ENCODE results near the gene MSLN.

MSLN gene

DNA sequence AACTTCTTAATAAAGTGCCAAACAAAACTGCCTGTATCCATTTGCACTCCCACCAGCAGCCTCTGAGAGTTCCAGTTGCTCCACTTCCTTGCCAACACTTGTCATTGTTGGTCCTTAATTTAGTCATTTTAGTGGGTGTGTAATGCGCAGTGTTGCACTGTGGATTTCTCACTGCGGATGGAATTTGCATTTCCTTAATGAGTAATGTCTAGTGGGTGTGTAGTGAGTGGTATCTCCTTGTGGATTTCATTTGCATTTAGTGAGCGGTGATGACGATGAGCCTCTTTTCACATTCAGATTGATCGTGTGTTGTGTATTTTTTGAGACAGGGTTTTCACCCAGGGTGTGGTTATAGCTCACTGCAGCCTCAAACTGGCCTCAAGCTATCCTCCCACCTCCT lies 4.1 kb upstream of the MSLN start:
- H3K4me2 ChIP-seq: peak overlapping the region; percentile 80; the same call in 1 of the 2 replicates
- H3K4me3 ChIP-seq: no peak overlapping the region
- H3K27ac ChIP-seq: no peak overlapping the region
- no peaks in the 10 kb centered on the region for H3K27me3 ChIP-seq
- H4K20me1 ChIP-seq: no peaks in the 10 kb centered on the region
- TF ChIP-seq Cebpa-rat (IDR thresholded peaks at IDR 0.05): no peak
- H3K4me1 ChIP-seq: peaks cover 35% of the 10 kb centered on the region
- H3K9ac ChIP-seq: no peak overlapping the region
- no peaks in the 10 kb centered on the region for H3K36me3 ChIP-seq
- no peaks in the 10 kb centered on the region for H3K9me3 ChIP-seq

DNA sequence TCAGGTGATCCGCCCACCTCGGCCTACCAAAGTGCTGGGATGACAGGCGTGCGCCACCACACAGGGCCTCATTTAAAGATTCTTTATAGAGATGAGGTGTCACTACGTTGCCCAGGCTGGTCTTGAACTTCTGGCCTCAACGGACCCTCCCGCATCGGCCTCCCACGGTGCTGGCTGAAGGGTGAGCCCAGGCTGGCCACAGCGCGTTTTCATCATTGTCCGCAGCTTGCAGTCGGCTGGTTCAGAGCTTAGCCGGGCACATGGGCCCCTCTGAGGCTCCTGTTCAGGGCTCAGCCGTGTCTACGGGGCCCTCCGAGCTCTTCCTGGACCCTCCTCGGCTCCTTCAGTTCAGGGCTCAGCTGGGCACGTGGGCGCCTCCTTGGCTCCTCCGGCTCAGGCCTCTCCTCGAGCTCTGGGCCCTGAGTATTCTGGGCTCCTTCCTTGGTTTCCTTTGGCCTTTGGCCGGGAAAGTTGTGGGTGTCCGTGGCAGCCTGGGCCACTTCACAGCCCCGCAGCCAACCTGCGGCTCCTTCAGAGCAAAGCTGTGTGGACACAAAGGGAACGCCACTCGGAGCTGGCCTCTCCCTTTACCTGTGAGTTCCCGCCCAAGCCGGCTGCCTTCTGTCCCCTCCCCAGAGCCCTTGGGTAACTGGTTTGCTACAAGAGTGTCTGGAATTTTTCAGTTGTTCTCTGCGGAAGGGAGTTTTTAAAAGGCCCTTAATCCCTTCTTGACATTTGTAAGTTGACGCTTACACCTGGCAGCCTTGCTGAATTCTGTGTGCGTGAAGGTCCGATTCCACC lies 1.2 kb upstream of the MSLN start:
- Histone ChIP-seq H3K4me1 (peaks cover 53% of the 10 kb centered on the region), H3K27ac (no peak overlapping the region), H3K4me2 (no peak overlapping the region), H3K9ac (no peak overlapping the region), H3K36me3 (no peaks in the 10 kb centered on the region), H3K9me3 (no peaks in the 10 kb centered on the region), H4K20me1 (no peaks in the 10 kb centered on the region), H3K4me3 (no peak overlapping the region), H3K27me3 (no peaks in the 10 kb centered on the region)
- TF ChIP-seq Cebpa-rat (IDR thresholded peaks at IDR 0.05): no peak

DNA sequence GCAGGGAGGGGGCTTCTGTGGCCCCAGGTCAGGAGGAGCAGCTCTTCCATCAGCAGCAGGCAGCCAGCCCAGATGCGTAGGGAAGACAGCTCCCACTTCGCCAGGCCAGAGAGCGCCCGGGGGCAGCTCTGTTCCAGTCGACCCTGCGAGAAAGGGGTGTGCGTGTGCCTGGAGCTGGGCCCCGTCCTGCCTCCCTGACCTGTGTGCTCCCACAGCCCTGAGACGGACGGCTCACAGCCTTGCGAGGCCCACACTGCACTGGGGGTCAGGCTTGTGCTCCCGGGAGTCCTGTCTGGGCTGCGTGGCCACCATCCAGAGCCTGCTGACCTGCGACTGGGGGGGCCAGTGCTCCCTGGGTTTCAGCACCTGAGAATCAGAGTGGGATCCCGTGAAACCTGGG lies 469 bp upstream of the MSLN start:
- Histone ChIP-seq H3K4me3 (no peak overlapping the region), H3K36me3 (no peaks in the 10 kb centered on the region), H3K4me2 (no peak overlapping the region), H3K9ac (no peak overlapping the region), H3K4me1 (peaks cover 47% of the 10 kb centered on the region), H3K27ac (no peak overlapping the region), H3K9me3 (no peaks in the 10 kb centered on the region), H4K20me1 (no peaks in the 10 kb centered on the region), H3K27me3 (no peaks in the 10 kb centered on the region)
- TF ChIP-seq Cebpa-rat (IDR thresholded peaks at IDR 0.05): no peak

DNA sequence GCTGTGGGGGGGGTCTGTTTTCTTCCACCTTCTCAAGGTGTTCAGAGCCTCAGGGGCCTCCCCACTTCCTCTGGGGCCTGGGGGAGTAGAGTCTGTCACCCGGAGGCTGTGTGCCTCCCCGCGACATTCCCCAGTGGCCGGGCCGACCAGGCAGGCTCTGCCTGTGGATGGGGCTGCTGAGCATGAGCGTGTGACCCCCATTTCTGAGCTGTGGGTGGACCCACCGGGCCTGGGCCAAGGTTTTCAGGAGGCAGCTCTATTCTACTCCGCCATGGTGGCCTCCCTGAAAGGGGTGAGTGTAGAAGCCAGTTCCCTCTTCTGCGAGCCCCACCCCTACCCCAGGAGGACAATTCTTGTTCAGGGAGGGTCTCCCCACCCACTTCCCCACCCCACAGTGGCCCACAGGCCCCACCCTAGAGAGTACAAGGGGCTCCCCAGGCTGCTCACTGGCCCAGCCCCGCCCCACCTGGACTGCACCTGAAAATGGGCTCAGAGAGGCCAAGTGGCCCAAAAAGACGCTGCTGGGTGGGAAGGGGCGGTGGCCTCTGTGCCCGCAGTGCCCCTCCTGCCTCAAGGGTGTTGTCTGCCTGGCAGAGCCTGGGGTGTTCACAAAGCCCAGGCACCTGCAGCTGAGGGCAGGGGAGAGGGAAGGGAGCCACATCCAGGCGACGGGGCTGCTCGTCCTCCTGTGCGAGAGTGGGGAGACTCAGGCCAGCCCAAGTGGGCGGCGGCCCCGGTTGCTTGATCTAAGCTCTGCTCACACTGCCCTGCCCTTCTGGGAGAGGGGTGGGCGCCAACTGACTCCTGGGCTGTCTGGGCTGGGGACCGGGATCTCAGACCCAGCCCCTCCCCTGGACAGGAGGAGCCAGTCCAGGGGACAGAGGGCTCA lies 1.3 kb downstream of the MSLN start:
- Histone ChIP-seq H3K27me3 (no peaks in the 10 kb centered on the region), H3K4me3 (no peak overlapping the region), H3K36me3 (no peaks in the 10 kb centered on the region), H4K20me1 (no peaks in the 10 kb centered on the region), H3K27ac (no peak overlapping the region), H3K9ac (no peak overlapping the region), H3K4me1 (peaks cover 43% of the 10 kb centered on the region), H3K9me3 (no peaks in the 10 kb centered on the region), H3K4me2 (peak overlapping the region; percentile 42)
- no peak for TF ChIP-seq Cebpa-rat (IDR thresholded peaks at IDR 0.05)

DNA sequence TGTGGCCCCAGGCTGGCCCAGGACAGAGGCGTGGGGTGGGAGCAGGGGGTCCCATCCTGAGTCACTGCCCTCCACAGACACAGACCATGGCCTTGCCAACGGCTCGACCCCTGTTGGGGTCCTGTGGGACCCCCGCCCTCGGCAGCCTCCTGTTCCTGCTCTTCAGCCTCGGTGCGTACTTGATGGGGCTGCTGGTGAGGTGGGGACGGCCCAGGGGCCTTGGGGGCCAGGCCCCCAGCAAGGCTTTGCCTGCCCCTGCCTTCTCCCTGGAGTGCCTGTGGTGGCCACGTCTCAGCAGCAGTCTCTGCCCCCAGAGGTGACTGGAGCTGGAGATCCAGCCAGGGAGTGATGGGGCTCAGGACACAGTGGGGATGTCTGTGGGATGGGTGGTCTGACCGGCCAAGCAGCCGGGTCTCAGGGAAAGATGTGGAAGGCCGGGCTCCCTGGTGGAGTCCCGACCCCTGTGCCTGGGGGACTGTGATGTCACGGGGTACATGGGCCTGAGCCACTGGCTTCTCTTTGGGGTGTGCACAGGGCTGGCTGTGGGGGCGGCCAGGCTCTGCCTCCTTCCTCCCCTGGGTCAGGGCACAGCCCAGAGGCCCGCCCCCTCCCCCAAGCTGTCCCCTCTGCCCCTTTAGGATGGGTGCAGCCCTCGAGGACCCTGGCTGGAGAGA lies 2.2 kb downstream of the MSLN start:
- peak overlapping the region; percentile 42; the same call in 1 of the 2 replicates for H3K4me2 ChIP-seq

DNA sequence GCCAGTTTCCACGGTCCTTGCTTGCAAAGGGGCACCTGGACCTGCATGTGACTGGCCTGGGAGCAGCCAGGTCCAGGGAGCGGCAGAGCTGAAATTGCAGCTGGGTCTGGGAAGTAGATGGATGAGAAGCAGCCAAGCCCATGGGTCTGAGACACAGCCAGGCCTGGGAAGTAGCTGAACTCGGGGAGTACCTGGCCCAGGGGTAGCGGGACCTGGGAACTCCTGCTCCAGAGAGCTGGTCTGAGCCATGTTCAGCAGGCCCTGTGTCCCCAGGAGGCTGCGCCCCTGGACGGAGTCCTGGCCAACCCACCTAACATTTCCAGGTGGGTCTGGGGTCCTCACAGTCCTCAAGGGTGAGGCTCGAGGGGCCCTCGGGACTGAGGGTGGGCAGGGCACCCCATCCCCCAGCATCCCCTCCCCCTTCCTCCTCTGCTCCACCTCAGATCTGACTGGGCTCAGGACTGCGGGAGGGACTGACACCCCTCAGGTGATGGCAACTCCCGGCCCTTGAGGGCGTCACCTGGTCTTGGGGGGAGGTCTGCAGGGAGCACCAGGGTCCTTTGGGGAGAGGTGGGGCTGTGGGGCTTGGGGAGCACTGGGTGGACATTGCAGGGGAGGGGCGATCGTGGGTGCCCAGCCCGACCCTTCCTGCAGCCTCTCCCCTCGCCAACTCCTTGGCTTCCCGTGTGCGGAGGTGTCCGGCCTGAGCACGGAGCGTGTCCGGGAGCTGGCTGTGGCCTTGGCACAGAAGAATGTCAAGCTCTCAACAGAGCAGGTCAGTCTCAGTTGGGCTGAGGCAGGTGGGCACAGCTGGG lies 3.0 kb downstream of the MSLN start:
- H3K4me3 ChIP-seq: no peak overlapping the region
- H3K4me2 ChIP-seq: no peak overlapping the region
- H3K27me3 ChIP-seq: no peaks in the 10 kb centered on the region
- no peak overlapping the region for H3K27ac ChIP-seq
- no peaks in the 10 kb centered on the region for H3K36me3 ChIP-seq
- TF ChIP-seq Cebpa-rat (IDR thresholded peaks at IDR 0.05): no peak
- peaks cover 28% of the 10 kb centered on the region for H3K4me1 ChIP-seq
- no peaks in the 10 kb centered on the region for H3K9me3 ChIP-seq
- H3K9ac ChIP-seq: no peak overlapping the region
- no peaks in the 10 kb centered on the region for H4K20me1 ChIP-seq

More for the DNA sequence above, 2.2 kb downstream of the MSLN start:
- no peak overlapping the region for H3K27ac ChIP-seq
- H3K4me1 ChIP-seq: peaks cover 34% of the 10 kb centered on the region
- H4K20me1 ChIP-seq: no peaks in the 10 kb centered on the region
- TF ChIP-seq Cebpa-rat (IDR thresholded peaks at IDR 0.05): no peak
- H3K4me3 ChIP-seq: no peak overlapping the region
- H3K9ac ChIP-seq: no peak overlapping the region
- H3K36me3 ChIP-seq: no peaks in the 10 kb centered on the region
- no peaks in the 10 kb centered on the region for H3K9me3 ChIP-seq
- H3K27me3 ChIP-seq: no peaks in the 10 kb centered on the region

DNA sequence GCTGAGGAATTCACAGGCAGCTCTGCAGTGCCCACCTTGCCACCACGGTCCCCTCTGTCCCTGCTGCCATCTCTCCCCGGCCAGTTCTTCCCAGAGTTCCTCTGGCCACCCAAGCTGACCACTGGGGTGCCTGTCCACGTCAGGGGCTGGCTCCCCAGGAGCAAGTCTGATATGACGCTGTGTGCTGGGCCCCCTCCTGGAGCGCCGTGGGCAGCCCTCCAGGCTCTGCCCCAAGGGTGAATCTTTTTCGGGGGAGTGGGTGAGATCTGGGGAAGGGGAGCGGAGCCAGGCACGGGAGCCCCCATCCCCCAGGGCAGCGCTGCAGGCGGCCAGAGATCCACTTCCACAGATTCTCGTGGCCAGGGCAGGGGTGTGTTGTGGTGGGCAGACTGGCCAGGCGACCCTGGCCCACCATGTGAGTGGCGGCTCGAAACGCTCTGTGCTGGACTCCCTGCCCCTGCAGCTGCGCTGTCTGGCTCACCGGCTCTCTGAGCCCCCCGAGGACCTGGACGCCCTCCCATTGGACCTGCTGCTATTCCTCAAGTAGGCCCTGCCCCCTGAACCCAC lies 3.7 kb downstream of the MSLN start:
- Histone ChIP-seq H3K4me3 (no peak overlapping the region), H4K20me1 (no peaks in the 10 kb centered on the region), H3K36me3 (no peaks in the 10 kb centered on the region), H3K9me3 (no peaks in the 10 kb centered on the region), H3K4me2 (no peak overlapping the region), H3K27me3 (no peaks in the 10 kb centered on the region), H3K27ac (no peak overlapping the region), H3K9ac (no peak overlapping the region), H3K4me1 (peaks cover 28% of the 10 kb centered on the region)
- no peak for TF ChIP-seq Cebpa-rat (IDR thresholded peaks at IDR 0.05)

DNA sequence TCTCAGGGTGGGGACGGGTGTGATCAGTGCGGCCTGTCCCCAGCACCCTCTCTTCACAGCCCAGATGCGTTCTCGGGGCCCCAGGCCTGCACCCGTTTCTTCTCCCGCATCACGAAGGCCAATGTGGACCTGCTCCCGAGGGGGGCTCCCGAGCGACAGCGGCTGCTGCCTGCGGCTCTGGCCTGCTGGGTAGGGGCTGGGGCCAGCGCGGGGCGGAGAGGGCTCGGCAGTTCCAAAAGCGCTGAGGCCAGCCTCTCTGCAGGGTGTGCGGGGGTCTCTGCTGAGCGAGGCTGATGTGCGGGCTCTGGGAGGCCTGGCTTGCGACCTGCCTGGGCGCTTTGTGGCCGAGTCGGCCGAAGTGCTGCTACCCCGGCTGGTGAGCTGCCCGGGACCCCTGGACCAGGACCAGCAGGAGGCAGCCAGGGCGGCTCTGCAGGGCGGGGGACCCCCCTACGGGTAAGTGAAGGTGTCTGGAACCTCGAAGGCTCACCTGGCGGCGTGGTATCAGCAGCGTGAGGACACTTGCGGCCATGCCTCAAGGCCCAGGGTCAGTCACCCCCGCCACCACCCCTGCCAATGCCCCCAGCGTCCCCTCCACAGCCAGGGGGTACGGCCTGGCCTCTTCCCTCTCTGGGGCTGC lies 4.4 kb downstream of the MSLN start:
- H3K9me3 ChIP-seq: no peaks in the 10 kb centered on the region
- TF ChIP-seq Cebpa-rat (IDR thresholded peaks at IDR 0.05): no peak
- no peak overlapping the region for H3K9ac ChIP-seq
- H3K4me3 ChIP-seq: no peak overlapping the region
- peaks cover 28% of the 10 kb centered on the region for H3K4me1 ChIP-seq
- H3K36me3 ChIP-seq: no peaks in the 10 kb centered on the region
- no peaks in the 10 kb centered on the region for H4K20me1 ChIP-seq
- H3K27me3 ChIP-seq: no peaks in the 10 kb centered on the region
- no peak overlapping the region for H3K27ac ChIP-seq
- no peak overlapping the region for H3K4me2 ChIP-seq
